Large intestine (tissue), 3 donors: ENCODE data around the gene PON2. TPM values are rescaled to one million over a fixed set of nuclear protein-coding genes. Genes with fewer than 3 reads are reported as not detected.
"Not testable (repeated sequence)": the region's sequence is repeated elsewhere in the genome, so short reads cannot be mapped to it uniquely, and the experiment has no call there.

Experiments used
- DNase-seq, 2 donors: peaks; one replicate each; pipeline versions ENCODE4 v3.0.0 to v3.0.0-alpha.2; 2013
- H3K27ac ChIP-seq: one replicate; pipeline ENCODE4 v1.5.1; 2013; ENCODE audit warnings: low read length
- H3K27me3 ChIP-seq: 2 replicates; pipeline ENCODE4 v1.6.1; 2013; ENCODE audit warnings: low read length; ENCODE audit not compliant: control insufficient read depth, insufficient read depth
- H3K36me3 ChIP-seq: 2 replicates; pipeline ENCODE4 v1.6.1; 2013; ENCODE audit warnings: low read length; ENCODE audit not compliant: control insufficient read depth, insufficient read depth
- H3K4me1 ChIP-seq: one replicate; pipeline ENCODE4 v1.6.1; 2013; ENCODE audit warnings: low read length; ENCODE audit not compliant: control insufficient read depth, insufficient read depth
- H3K4me3 ChIP-seq: one replicate; pipeline ENCODE4 v1.5.1; 2013; ENCODE audit warnings: low read length
- H3K9me3 ChIP-seq: one replicate; pipeline ENCODE4 v1.6.1; 2013; ENCODE audit warnings: mild to moderate bottlenecking, low read depth, low read length, moderate library complexity; ENCODE audit not compliant: control insufficient read depth
- WGBS: methylation state at CpG from one replicate; pipeline ENCODE4 v1.1.5; 2013; ENCODE audit warnings: low lambda C conversion rate; ENCODE audit not compliant: insufficient coverage; 5-methylcytosine and 5-hydroxymethylcytosine counted together
- polyA plus RNA-seq: library from polyadenylated mRNA; unstranded; fragments of 120-200 nt; gene quantifications from one replicate; pipeline ENCODE4 v1.2.1, GENCODE V29; 2013

PON2 gene
- polyA plus RNA-seq, 1 donor: 363 TPM

DNA sequence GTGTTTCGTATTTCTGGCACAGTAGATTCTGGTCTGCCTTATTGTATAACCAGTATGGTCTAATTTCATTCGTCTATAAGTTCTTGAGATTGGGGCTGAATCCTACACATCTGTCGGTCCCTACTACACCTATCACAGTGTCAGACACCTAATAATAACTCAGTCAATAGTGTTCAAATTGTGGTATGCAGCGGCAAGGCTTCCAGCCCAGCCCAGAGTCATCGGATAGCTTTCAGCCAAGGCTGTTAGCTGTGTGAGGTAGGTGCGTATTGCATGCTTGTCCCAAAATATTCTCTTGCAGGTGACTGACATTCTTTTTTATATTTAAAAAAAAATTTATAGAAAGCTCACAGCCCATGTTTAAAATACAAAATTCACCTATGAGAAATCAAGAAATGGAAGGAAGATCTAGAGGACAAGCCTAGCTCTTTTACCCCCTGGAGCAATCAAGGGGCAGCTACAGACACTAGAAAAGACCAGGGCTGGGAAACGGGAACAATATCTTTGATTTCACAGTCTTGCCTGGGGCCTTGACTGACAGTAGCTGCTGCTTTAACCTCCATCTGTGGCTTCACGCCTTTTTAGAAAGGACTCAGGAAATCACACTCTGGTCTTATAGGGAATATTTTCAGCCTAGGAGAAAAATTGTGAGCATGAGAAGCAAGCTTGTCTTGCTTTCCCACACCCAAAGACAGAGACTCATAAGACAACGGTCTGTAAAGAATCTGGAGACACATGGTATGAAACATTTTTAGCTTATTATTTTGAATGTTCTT, 41.4 kb upstream of the PON2 start:
- no peaks in the 10 kb centered on the region for H3K36me3 ChIP-seq
- DNase-seq: no peak
- H3K27ac ChIP-seq: no peak overlapping the region
- 100% methylated on average over 2 of the region's 9 CpGs for WGBS
- no peaks in the 10 kb centered on the region for H3K27me3 ChIP-seq
- H3K4me1 ChIP-seq: peaks cover 5% of the 10 kb centered on the region
- H3K9me3 ChIP-seq: no peaks in the 10 kb centered on the region
- H3K4me3 ChIP-seq: no peak overlapping the region

DNA sequence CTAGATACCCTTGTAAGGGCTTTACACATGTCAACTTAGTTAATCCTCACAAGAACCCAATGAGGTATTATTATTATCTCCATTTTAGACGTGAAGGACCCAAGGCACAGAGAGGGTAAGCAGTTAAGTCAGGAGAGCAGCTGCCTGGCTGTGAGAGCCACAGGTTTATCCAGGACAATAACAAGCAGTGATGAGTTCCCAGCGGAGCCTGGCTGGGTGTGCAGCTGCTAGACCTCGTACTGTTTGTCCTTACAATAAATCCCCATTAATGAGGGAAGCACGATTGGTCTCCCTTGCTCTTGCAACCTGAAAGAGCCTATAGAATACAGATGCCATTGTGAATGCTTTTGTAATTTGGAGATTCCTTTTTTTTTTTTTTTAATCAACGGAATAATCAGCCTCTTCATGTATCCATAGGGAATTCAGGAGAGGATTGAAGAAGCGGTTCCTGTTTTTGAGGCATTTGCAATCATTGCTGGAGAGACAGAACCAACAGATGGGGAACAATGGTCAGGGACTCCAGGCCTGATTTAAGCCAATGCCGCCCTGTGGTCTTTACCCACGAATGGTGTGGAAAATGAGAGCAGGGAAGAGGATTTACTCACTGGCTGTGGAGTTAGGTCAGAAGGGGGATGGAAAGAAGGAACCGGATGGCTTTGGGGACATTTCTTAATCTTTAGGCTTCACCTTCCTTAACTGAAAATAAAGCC, 38.6 kb upstream of the PON2 start:
- DNase-seq: no peak
- no peak overlapping the region for H3K27ac ChIP-seq
- WGBS: 93% methylated on average over 3 of the region's 9 CpGs
- no peaks in the 10 kb centered on the region for H3K36me3 ChIP-seq
- no peaks in the 10 kb centered on the region for H3K27me3 ChIP-seq
- H3K9me3 ChIP-seq: no peaks in the 10 kb centered on the region
- H3K4me3 ChIP-seq: no peak overlapping the region
- H3K4me1 ChIP-seq: peaks cover 5% of the 10 kb centered on the region

DNA sequence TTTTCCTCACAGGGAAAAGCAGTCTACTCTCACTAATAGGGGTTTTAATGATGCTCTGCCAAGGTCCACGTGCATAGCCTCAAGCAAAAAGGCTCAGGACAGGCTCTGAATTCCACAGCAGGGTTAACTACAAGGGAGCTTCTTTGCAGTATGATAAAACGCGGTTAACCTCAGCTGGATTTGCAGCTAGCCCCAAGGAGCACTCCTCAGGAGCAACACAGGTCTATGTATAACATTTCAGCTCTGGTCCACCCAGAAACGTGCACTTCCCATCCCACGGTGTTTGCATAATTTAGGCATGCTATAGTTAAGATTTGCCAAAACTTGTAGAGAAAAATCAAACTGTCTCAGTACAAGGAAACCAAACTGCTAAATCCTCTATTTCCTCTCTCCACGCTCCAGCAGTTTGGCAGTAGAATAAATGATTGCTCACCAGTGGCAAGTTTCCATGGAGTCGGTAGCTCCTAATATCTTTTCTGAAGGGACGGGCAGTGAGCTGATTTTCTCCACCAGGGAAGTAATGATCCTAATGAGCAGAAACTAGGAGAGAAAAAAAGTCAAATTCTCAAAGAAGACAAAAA, 37.8 kb upstream of the PON2 start:
- H3K36me3 ChIP-seq: no peaks in the 10 kb centered on the region
- DNase-seq: no peak
- peaks cover 5% of the 10 kb centered on the region for H3K4me1 ChIP-seq
- 80% methylated on average over 1 of the region's 8 CpGs for WGBS
- H3K4me3 ChIP-seq: no peak overlapping the region
- no peaks in the 10 kb centered on the region for H3K9me3 ChIP-seq
- H3K27me3 ChIP-seq: no peaks in the 10 kb centered on the region
- no peak overlapping the region for H3K27ac ChIP-seq

DNA sequence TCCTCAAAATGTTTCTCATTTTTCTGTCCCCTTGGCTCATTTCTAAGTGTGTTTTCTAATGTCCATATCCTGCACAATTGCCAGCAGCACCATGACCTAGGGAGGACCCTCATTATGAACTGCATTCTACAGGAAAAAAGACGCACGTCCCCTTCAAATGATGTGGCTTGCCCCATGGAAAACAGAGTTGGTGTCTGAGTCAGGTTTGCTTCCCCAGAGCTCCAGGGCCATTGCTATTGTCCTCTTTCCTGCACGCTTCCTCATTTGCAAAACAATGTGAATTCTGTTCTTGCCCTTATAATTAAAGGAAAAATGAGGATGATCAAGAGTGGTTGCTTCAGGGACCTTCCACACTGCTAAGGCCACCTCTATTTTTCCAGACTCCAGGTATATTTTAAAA, 36.2 kb upstream of the PON2 start:
- no CpG with 5 or more reads among the region's 3 CpGs for WGBS
- no peak for DNase-seq
- Histone ChIP-seq H3K4me1 (no peaks in the 10 kb centered on the region), H3K27ac (no peak overlapping the region), H3K27me3 (no peaks in the 10 kb centered on the region), H3K4me3 (no peak overlapping the region), H3K9me3 (no peaks in the 10 kb centered on the region), H3K36me3 (no peaks in the 10 kb centered on the region)

DNA sequence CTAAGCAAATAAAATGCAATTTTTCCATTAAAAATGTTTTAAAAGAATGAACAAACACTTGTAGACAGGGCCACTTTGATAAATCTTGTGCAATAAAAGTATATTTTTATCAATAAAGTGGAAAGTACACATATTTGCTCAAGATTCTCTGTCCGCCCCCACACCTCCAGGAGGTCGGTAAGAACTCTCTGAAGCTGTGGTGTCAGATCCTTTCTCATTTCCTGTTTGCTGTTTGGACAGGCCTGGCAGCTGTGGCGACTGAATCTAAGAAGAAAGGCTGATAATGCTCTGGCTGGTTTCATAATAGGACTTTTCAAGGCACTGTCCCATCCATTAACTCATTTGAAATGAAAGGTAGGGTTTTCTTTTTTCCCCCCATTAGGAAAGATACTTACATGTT, 35.6 kb upstream of the PON2 start:
- H3K27ac ChIP-seq: no peak overlapping the region
- H3K4me1 ChIP-seq: no peaks in the 10 kb centered on the region
- DNase-seq: peak in 1 of 2 donors; percentile 50
- no peak overlapping the region for H3K4me3 ChIP-seq
- H3K9me3 ChIP-seq: no peaks in the 10 kb centered on the region
- H3K36me3 ChIP-seq: no peaks in the 10 kb centered on the region
- H3K27me3 ChIP-seq: no peaks in the 10 kb centered on the region
- 8% methylated on average over 2 of the region's 3 CpGs for WGBS

DNA sequence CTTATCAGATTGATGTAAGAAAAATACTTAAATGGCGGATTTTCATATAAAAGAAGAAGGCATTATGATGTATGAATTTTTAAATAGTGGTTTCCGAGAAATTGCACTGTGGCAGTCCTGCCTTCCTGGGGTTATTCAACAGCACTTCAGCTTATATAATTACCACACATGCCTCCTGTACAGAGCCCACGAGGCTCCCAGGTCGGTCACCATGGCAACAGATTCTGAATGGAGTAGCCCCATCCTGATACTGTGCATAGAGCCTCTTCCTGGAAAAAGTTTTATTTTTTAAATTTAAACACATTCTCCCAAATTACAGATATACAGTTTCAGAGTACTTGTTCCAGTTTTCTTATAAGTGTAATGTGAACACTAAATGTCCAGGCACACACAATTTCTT, 35.0 kb upstream of the PON2 start:
- H3K4me1 ChIP-seq: no peaks in the 10 kb centered on the region
- no peaks in the 10 kb centered on the region for H3K36me3 ChIP-seq
- 100% methylated on average over 1 of the region's 4 CpGs for WGBS
- no peak for DNase-seq
- no peaks in the 10 kb centered on the region for H3K27me3 ChIP-seq
- H3K9me3 ChIP-seq: no peaks in the 10 kb centered on the region
- H3K27ac ChIP-seq: no peak overlapping the region
- H3K4me3 ChIP-seq: no peak overlapping the region

DNA sequence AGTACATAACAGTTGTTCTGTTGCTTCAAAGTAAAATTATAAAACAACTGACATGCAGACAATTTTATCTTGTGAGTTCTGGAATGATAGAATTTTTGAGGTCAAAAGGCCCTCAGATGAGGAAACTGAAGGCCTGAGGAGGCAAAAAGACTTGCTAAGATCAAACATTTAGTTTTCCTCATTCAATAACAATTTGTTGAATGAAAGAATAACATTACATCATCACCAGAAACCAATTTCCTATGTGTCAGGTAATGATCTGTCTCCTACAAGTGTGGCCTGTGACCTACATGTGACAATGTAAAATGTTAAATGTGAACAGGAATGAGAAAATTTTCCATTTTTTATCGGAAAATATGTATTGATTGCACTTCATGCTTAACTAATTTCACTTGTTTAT, 34.4 kb upstream of the PON2 start:
- Histone ChIP-seq H3K36me3 (no peaks in the 10 kb centered on the region), H3K27ac (no peak overlapping the region), H3K27me3 (no peaks in the 10 kb centered on the region), H3K4me1 (no peaks in the 10 kb centered on the region), H3K9me3 (no peaks in the 10 kb centered on the region), H3K4me3 (no peak overlapping the region)
- no peak for DNase-seq
- 100% methylated on average over 1 of the region's 1 CpG for WGBS

DNA sequence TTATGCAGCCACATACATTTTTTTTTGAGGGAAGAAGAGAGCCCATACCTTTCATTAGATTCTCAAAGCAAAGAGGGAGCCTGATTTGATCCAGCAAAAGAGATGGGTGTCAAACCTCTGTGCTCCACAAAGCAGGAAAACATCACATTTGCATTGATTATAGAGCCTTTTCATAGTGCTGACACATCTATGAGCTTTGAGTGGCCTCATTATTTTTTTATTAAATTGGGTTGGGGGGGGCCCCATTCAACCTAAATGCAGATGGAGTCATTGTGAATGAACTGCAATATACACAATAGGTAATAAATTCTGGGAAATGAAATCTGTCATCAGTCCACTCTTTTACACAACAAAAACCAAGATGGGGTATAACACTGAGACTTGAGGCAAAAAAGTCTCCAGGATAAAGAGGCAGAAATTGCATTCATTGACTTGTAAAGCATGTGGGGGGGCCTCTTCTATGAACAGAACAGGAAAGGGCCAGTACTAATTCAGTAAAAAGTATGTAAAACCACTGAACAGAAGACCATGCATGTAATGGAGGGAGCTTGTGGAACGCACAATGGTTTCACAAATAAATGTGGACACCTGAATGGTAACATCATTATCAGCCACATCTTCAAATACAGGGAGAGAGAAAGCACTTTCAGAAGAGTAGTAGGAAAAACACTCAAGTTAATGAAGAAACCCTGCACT, 33.2 kb upstream of the PON2 start:
- Histone ChIP-seq H3K36me3 (no peaks in the 10 kb centered on the region), H3K4me3 (no peak overlapping the region), H3K4me1 (no peaks in the 10 kb centered on the region), H3K9me3 (no peaks in the 10 kb centered on the region), H3K27ac (no peak overlapping the region), H3K27me3 (no peaks in the 10 kb centered on the region)
- DNase-seq: no peak
- no CpG with 5 or more reads among the region's 1 CpG for WGBS

DNA sequence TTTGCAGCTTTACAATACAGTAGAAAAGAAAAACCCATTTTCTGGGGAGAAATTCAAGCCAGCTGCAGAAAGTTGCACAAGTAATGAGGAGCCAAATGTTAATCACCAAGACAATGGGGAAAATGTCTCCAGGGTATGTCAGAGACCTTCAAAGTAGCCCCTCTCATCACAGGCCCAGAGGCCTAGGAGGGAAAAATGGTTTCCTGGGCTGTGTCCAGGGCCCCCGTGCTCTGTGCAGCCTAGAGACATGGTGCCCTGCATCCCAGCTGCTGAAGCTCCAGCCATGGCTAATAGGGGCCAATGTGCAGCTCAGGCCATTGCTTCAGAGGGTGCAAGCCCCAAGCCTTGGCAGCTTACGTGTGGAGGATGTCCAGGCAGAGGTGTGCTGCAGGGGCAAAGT, 25.8 kb upstream of the PON2 start:
- H3K36me3 ChIP-seq, H3K4me1 ChIP-seq, H3K4me3 ChIP-seq, H3K27ac ChIP-seq, H3K27me3 ChIP-seq, H3K9me3 ChIP-seq, DNase-seq: not testable (repeated sequence)
- no CpG with 5 or more reads among the region's 2 CpGs for WGBS

DNA sequence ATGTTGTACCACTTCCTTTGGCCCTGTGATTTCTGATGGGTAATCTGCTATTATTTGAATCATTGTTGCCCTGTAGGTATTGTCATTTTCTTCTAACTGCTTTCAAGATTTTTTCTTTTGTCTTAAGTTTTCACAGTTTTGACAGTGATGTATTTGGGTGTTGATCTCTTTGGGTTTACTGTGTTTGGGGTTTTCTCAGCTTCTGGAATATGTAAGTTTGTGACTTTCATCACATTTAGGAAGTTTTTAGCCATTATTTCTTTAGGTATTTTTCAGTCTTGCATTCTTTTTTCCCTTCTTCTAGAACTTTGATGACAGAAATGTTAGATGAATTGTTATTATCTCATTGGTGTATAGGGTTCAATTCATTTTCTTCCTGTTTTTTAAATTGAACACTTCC, 23.1 kb upstream of the PON2 start:
- H3K4me3 ChIP-seq: no peak overlapping the region
- no peaks in the 10 kb centered on the region for H3K36me3 ChIP-seq
- no peaks in the 10 kb centered on the region for H3K4me1 ChIP-seq
- no peaks in the 10 kb centered on the region for H3K27me3 ChIP-seq
- H3K27ac ChIP-seq: no peak overlapping the region
- H3K9me3 ChIP-seq: peaks cover 8% of the 10 kb centered on the region
- no peak for DNase-seq
